GM18867 (cell line): Measurements from ENCODE around the gene FOXD4L3.
"Not testable (repeated sequence)": the region's sequence is repeated elsewhere in the genome, so short reads cannot be mapped to it uniquely, and the experiment has no call there.

Experiments
- ATAC-seq: cut with Tn5 transposase; IDR thresholded peaks from one replicate; pipeline ENCODE4 v1.9.1; 2021; ENCODE audit warnings: mild to moderate bottlenecking, moderate library complexity; ENCODE audit not compliant: unreplicated experiment

Gene FOXD4L3

DNA sequence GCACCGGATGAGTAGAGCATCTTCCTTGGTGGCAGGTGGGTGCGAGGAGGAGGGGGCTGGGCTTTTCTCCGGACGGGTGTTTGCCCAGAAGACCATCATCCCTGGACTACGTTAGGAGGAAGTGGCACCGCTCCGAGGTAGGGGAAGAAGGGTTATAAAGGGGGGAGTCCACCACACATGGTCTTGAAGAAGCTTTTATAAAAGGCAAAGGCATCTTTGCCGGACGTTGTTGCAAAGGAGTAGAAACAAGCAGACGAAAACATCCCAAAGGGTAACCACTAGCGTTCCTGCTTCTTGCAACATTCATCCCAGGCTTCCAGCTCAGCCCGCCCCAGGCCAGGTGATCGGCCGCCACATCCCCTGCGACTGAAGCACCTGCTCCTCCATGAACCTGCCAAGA is at the start of gene FOXD4L3:
Gene FOXD4L3, plus strand, starts transcription at position 301 of the 400 bp plus-strand sequence. Its CDS starts 85 bp downstream, at position 386.
- ATAC-seq: not testable (repeated sequence)

DNA sequence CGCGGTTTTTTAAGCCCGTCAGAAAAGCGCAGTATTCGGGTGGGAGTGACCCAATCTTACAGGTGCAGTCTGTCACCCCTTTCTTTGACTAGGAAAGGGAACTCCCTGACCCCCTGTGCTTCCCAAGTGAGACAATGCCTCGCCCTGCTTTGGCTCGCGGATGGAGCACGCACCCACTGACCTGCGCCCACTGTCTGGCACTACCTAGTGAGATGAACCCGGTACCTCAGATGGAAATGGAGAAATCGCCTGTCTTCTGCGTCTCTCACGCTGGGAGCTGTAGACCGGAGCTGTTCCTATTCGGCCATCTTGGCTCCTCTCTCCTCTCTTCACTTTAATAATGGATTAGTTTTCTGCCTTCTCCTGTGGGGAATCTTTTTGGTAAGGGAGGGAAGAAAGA is 21.6 kb upstream of the FOXD4L3 start:
- not testable (repeated sequence) for ATAC-seq

DNA sequence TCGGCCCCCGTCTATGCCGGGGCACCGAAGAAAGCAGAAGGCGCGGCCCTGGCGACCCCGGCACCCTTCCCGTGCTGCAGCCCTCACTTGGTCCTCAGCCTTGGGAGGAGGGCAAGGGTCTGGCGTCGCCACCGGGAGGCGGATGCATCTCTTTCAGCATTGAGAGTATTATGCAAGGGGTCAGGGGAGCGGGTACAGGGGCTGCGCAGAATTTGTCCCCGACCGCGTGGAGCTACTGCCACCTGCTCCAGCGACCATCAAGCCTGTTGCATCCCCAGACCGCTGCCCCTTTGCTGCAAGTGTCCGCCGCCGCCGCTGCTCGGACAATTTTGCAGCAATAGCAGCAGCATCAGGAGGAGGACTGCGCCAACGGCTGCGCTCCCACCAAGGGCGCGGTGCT is 1.1 kb downstream of the FOXD4L3 start:
- ATAC-seq: not testable (repeated sequence)

DNA sequence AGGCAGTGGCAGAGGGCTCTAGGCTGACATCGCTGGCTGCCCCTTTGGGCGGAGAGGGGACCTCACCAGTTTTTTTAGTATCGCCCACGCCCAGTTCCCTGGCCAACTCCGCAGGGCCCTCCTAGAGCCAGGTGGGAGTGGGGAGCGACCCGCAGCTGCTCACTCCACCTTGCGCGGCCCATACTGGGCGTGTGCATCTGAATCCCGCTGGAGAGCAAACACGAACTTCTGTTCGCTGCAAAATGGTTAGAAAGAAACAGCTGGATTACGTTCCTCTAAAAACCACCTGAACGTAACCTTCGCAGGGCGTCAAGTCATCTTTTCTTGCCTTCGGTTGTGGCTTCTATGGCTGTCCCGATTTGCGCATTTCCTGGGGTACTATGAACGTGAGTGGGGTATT is 1.5 kb downstream of the FOXD4L3 start:
- ATAC-seq: not testable (repeated sequence)

DNA sequence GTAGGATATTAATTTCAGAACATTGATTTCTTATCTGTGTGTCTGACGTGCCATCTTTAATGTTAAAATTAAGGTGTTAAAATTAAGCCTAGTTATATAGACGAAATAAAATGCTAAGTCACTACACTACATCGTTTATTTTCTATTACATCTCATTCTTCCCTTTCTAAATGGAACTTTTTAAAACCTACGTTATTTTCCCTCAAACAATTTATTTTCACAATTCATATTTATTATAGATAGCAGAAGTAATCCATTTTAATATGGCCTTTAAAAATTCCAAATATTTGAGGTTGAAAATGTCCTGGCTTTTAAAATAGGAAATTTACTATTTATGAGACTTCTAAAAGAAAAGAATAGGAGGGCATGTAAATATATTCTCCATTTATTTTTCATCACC is 2.1 kb downstream of the FOXD4L3 start:
- ATAC-seq: not testable (repeated sequence)

DNA sequence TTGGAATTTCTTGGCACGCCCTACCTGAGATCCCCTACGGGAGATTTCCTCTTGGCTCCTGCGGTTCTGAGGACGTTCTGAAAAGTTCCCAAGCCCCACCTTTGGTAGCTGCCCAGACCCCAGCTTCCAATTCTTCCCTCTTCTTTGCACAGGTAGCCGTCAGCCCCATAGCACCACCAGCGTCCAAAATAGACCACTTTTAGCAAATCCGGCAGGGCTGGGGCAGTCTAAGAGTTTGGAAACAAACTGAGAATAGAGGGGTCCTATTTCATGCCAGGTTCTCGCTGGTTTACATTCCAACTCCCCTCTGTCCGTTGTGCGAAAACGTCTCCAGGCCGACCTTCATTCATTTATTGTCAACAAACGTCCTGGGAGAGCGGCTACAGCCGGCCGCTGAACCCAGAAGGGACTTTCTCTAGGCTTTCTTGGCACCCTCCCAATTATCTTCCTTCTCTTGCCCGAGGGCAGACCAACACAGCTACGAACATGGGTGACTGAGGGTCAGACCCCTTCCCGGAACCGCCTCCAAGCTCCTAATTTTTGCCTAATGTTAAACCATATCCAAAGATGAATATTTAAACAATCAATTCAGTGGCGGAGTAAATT is 3.1 kb downstream of the FOXD4L3 start:
- ATAC-seq: not testable (repeated sequence)

DNA sequence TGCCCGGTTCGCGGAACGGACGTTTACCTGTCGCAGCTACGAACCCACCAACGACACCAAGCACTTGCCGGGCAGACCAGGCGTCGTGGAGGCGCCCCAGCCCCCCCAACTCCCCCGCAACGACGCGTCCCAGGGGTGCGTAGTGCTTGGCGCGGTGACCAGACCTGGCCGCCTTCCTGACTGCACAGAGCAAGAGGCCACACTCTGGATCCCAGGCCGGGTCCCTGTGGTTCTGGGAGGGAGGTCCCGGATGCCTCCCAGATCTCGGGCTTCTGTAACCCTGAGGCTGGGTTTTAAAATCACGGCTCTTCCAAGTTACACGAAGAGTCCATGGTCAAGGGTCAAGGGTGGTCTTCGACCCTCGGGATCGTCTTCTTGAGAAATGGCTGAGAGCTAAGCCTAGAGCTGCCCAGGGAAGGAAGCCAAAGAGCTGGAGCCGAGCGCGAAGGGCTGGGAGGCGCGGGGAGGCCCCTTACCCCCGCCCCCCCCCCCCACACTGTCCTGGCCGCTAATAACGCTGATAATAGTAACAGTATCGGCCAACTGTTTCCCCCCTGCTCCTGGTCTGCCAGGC is 3.8 kb downstream of the FOXD4L3 start:
- not testable (repeated sequence) for ATAC-seq

DNA sequence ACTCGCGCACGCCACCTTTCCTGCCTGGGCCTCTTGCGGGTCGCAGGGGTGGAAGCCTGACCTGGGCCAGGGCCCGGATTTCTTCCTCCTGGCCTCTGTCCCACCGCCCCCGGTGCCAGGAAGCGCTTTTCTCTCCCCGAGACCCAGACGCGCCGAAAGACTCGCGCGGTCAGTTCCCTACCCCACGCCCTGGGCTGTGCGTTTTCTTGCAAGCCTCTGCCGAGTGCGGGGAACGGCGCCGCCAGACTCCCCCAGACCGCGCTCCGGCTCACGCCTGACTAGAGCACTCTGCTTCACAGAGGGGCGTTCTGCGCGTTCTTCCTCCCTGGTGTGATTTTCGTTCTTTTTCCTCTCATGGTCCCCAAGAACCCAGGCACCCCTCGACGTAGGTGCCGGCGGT is 4.5 kb downstream of the FOXD4L3 start:
- not testable (repeated sequence) for ATAC-seq

DNA sequence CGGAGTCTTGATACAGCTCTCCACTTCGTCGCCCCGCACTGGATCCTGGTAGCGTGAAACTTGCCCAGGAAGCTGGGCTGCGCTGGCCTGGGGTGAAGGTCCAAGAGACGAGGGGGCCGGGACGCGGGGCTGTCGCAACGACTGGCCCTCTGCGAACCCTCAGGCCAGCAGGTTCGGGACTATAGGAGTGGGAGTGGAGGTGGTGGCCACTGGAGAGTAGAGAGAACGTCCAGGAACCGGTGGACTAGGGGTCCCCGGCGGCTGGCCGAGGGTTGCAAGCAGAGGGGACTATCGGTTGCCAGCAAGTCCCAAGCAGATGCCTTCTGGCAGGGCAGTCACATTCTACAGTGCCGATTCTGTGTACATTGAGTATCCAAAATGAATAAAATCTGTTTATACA is 5.0 kb downstream of the FOXD4L3 start:
- not testable (repeated sequence) for ATAC-seq

DNA sequence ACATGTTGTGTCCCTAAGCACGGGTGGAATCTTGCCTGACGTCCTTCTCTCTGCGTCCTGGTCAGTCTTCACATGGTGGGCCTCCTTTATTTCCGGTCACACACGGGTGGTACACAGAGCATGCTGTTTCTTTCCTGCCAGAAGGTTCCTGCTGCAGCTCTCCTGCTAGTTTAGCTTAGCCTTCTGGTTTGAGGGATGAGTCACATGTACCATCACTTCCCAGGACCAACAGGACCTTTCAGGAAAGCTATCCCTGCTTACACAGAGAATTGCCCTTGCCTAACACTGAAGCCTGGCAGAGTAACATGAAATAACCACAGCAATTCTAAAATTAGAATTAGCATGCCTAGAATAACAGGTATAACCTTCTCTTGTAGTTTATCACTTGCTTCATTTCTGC is 8.5 kb downstream of the FOXD4L3 start:
- not testable (repeated sequence) for ATAC-seq

DNA sequence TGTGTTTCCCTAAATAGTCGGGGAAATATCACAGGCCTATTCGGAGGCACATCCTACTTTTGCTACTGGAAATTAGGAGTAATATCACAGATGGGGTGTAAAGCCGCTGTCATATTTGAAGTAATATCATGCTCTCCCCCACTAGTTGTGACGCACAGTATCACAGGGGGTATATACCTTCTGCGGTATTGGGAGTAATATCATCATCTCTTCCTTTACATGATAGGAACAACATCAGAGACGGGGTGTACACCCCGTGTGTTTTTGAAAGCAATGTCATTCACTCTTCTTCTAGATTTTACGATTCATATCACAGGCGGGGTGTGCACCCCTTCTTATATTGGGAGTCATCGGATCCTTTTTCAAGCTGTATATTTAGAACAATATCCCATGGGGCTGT is 15.5 kb downstream of the FOXD4L3 start:
- ATAC-seq: not testable (repeated sequence)

DNA sequence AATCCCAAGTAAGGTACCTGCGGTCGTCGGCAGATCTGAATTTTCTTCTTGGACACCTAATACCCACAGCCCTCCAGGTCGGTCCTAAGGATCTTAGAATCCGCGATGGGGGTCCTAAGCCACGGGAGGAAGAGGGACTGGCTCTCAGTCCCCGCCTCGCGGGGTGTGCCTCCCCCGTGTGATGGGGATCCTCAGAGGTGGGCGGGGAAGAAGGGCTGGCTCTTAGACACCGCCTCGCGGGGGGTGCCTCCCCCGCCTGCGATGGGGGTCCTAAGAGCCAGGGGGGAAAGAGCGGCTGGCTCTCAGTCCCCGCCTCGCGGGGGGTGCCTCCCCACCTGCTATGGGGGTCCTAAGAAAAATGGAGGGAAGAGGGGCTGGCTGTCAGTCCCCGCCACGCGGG is 21.1 kb downstream of the FOXD4L3 start:
- ATAC-seq: not testable (repeated sequence)

DNA sequence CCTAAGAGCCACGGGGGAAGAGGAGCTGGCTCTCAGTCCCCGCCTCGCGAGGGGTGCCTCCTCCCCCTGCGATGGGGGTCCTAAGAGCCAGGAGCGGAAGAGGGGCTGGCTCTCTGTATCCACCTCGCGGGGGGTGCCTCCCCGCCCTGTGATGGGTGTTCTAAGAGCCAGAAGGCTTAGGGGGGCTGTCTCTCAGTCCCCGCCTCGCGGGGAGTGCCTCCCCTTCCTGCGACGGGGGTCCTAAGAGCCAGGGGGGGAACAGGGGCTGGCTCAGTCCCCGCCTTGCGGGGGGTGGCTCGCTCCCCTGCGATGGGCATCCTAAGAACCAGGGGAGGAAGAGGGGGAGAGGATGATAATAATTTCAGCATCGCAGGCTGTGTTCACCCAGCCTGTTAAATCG is 21.9 kb downstream of the FOXD4L3 start:
- ATAC-seq: not testable (repeated sequence)

DNA sequence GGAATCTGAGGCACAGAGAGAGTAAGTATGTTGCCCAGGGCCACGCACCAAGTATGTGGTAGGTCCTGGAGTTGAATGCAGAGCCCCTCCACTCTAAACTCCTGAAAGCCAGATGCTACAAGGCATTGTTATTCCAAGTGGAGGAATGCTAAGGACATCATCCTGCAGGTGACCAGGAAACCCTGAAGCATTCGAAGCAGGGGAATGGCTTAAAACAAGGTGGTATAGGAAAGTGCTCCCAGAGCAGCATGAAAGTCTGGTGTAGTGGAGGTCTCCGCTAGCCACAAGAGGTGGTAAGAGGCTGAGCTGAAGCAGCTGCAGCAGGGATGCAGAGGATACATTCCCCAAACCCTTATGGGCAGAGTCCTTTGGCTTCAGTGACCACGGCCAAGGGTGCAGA is 26.4 kb downstream of the FOXD4L3 start:
- not testable (repeated sequence) for ATAC-seq

DNA sequence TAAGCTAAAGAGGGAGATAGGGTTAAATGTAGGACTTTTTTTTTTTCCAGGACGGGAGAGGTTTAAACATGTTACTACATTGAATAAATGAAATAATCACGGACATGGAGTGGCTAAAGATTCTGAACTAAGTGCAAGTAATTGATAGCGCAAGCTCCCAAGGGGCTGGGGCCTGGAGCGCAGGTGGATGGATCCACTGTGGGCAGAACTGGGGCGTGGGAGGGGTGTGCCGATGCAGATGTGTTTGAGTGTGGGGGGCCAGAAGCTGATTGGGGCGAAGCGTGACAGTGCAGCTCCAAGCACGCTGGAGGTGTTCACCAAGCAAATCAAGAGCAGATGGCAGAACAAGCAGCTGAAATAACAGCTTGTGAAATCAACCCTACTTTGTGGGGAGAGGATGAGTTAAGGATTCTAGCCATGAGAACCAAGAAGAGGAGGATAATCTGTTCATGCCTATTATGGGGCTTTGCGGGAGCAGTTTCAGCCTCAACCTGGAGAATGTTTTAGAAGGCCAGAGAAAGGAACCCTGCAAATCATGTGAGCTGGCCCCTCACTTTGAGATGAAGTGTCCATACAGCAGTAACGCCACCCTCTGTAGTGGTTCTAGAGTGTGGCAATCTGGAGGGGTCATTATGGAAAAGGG is 28.0 kb downstream of the FOXD4L3 start:
- ATAC-seq: not testable (repeated sequence)

DNA sequence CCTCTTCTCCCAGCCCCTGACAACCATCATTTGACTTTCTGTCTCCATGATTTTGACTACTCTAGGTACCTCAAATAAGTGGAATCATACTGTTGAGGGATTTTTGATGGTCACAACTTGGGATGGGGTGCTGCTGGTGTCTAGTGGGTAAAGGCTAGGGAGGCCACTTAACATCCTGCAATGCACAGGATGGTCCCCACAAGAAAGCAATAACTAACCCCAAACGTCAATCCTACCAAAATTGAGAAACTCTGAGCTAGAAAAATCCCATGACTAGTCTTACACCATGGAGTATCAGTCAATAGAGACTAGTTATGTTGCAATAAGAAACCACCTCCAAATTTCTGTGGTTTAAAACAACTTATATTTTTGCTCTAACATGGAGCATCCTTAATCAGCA is 29.5 kb downstream of the FOXD4L3 start:
- not testable (repeated sequence) for ATAC-seq

DNA sequence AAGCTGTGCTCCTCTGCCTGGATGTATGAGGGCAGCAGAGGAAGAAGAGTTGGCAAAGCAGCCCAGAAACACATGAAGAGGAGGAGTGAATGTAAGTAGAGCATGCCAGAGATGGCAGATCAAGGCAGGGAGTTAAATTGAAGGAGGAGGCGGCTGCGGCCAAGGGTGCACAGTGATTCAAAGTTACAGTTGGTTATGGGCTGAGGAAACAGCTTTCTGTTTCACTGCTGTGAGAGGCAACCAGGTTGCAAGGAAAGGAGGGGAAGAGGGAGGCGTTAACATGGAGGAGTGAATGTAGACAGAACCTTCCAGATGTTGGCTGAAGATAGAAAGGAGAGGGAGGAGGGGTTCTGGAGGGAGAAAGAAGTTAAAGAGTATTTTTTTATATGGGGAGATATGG is 33.3 kb downstream of the FOXD4L3 start:
- ATAC-seq: peak; percentile 52

DNA sequence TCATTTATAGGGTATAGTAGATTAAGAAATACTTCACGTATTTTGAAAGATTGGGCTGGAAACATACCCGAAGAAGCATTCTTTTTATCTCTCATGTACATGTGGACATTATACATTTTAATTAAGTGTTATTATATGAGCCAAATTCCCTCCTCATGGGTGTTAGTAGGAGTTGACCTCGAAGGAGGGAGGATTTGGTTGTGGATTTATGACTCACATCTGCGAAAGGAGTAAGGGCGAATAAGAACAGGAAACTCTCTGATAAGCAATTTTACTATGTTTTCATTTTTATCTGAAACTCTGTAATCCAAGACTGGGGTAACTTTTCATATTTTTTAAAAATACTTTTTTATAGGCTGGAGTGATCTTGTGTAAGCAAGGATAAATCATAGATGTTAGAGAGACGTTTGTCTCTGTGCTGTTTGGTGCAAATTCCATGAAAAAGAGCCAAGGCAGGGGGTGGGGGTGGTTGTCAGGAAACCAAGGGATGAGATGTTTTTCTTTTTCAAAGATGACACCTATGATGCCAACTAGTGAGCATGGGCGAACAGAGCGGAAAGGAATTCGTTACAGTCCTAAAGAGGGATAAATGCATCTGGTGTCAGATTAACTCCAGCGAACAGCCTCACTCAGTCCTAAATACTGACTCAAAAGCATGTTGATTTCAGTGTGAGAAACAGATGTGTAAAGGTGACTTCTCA is 34.1 kb downstream of the FOXD4L3 start:
- ATAC-seq: not testable (repeated sequence)

DNA sequence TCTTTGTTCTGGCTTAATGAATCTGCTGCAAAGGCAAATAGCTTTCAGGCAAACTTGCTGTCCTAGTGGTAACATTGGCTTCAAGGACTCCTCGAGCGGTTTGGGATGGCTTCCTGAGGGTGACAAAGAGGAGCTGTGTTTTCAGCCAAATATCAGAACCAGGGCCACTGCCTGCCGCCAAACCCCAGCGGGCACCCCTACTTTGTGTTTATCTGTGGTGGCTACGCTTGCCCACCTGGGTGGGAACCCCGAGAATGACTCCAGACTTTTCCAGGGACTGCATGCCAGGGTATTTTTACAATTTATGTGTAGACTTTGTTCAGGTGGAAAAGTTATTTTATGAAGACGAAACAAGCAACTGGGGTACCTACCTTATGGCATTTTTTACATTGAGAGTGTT is 35.3 kb downstream of the FOXD4L3 start:
- not testable (repeated sequence) for ATAC-seq

DNA sequence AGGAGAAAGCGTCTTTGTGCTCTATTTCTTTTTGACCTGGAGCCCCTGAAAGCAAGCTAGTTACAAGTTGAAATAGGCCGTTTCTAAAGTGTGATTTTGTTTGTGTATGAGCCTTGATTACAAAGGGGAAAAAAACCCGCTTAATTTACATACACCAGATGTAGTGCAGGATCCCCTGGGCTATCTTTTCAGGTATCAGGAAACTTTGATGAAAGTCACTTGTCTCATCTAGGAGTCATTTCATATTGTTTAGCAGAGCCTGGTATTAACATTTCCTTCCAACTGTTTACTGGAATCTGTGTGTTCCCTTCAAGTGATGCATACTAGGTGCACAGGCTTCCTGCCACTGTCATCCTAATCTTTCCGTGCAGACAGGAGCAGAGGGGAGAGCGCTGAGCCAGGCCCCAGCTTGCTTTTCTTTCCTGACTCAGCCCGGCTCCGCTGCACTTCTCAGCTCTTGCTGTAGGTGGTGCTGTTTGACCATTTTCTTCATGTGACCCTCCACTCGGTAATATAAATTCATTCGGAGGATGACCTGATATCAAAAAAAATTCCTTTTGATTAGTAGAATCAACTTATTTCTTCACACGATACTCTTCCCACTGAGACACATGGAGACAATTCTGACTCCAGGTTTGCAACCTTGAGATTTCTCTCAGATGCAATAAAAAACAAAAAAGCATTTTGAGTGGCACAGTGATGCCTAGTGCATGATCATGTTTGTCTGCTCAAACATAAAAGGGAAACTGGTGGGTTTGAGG is 39.8 kb downstream of the FOXD4L3 start:
- ATAC-seq: peak; percentile 83

DNA sequence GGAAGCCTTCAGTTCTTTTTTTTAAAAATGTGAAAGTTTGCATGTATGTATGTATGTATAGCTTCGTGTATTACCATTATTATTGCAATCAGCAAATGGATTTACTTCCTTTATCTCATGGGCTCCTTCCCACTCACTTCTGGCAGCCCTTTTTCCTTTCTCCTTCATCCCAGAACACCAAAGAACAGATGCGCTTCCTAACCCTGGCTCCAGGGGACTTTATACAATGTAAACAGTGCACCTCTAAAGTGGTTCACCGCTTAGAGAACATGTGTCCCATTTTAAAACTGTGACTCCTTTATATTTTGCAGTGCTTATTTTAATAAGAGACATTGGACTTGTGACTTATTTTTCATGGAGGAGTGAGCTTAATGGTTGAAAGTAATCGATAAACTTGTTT is 40.6 kb downstream of the FOXD4L3 start:
- ATAC-seq: not testable (repeated sequence)
